Kidney (tissue), 14 donors: ENCODE measurements around the gene RECK. TPM values are rescaled to one million over a fixed set of nuclear protein-coding genes. Genes with fewer than 3 reads are reported as not detected.

Source experiments
- DNase-seq, 5 donors: peaks; one replicate each; pipeline ENCODE4 v3.0.0-alpha.2; 2013 to 2020
- FAIRE-seq: peaks from 2 replicates; lab custom pipeline; 2012; peaks lifted over from hg19 to GRCh38; lab: Jason Lieb, UNC
- H3K27ac ChIP-seq, 2 donors: one replicate each; pipeline ENCODE4 v1.7.0; 2013; ENCODE audit warnings: low read depth in 2 of 2, low read length in 2 of 2, inconsistent platforms in 1 of 2
- H3K27me3 ChIP-seq: one replicate; pipeline ENCODE4 v1.7.1; 2013; ENCODE audit warnings: low read length, inconsistent platforms; ENCODE audit not compliant: control insufficient read depth, insufficient read depth
- H3K36me3 ChIP-seq, 3 donors: one replicate each; pipeline versions ENCODE4 v1.7.0 to v1.7.1; 2013; ENCODE audit warnings: low read length in 3 of 3, control low read depth in 1 of 3, inconsistent platforms in 1 of 3; ENCODE audit not compliant: insufficient read depth in 3 of 3, control insufficient read depth in 2 of 3
- H3K4me1 ChIP-seq, 3 donors: one replicate each; pipeline versions ENCODE4 v1.7.0 to v1.7.1; 2013; ENCODE audit warnings: low read length in 3 of 3, inconsistent platforms in 1 of 3, low read depth in 1 of 3; ENCODE audit not compliant: control insufficient read depth in 2 of 3, insufficient read depth in 2 of 3
- H3K4me3 ChIP-seq, 3 donors: one replicate each; pipeline versions ENCODE4 v1.7.0 to v1.8.1; 2013; ENCODE audit warnings: low read length in 3 of 3, control low read depth in 1 of 3, inconsistent platforms in 1 of 3
- H3K9ac ChIP-seq, 3 donors: one replicate each; pipeline versions ENCODE4 v1.7.0 to v1.7.1; 2013; ENCODE audit warnings: low read length in 3 of 3, control low read depth in 1 of 3, inconsistent platforms in 1 of 3
- H3K9me3 ChIP-seq, 3 donors: one replicate each; pipeline versions ENCODE4 v1.7.0 to v1.7.1; 2013; ENCODE audit warnings: low read length in 3 of 3, control low read depth in 1 of 3, inconsistent platforms in 1 of 3; ENCODE audit not compliant: control insufficient read depth in 2 of 3, insufficient read depth in 1 of 3
- CTCF ChIP-seq: IDR thresholded peaks from 3 replicates; pipeline ENCODE4 v1.5.1; 2012; ENCODE audit warnings: mild to moderate bottlenecking, moderate library complexity, borderline replicate concordance; ENCODE audit not compliant: insufficient read depth; ENCODE audit errors: extremely low read depth
- intact Hi-C: fragments of 100-400 bp; cut with DNase I; formaldehyde crosslinking; loops from one replicate; pipeline ENCODE4 v1.11.1; 2022
- polyA plus RNA-seq: library from polyadenylated mRNA; stranded (reverse); fragments of 350-450 nt; fragmentation: Illumina TruSeq; extraction: RNeasy Lipid Tissue Mini Kit (QIAGEN cat#74804); gene quantifications from one replicate; pipeline ENCODE4 v1.2.3, GENCODE V29; 2014; ENCODE audit warnings: low read depth, low replicate concordance; ENCODE audit not compliant: insufficient read depth
- total RNA-seq: library from RNA; stranded (reverse); fragmentation: NEBNext Ultra II Directional; extraction: Animal tissue kit (Norgen Biotek cat#: 25700); gene quantifications from one replicate; pipeline ENCODE4 v1.2.1, GENCODE V29; 2021
- donor health status: control.
- donor health status: control.
- donor health status: control.
- donor health status: control.
- donor health status: control.
- donor health status: DM: yes; HTN: yes; CAD: no.
- donor health status: Normal renal cell carcinoma (clear cell type).

RECK gene
- total and polyA plus RNA-seq, 2 donors from 2014 or later, result 4.5 to 10.4 TPM

- no peak overlapping the region for H3K9ac ChIP-seq
- FAIRE-seq, result no peak
- no peaks in the 10 kb centered on the region for H3K36me3 ChIP-seq
- intact Hi-C loops, result no loop called here
- no peaks in the 10 kb centered on the region for H3K27me3 ChIP-seq
- H3K4me3 ChIP-seq, result no peak overlapping the region
- H3K27ac ChIP-seq, result no peak overlapping the region
- no peak for TF ChIP-seq CTCF
- no peaks in the 10 kb centered on the region for H3K9me3 ChIP-seq
- H3K4me1 ChIP-seq, result no peaks in the 10 kb centered on the region
- DNase-seq, result no peak
Measured at GRCh38 chr9:36056896-36057295, 20.2 kb downstream of the RECK start.

- intact Hi-C loops, result no loop called here
- Histone ChIP-seq H3K27ac (no peak overlapping the region), H3K9ac (no peak overlapping the region), H3K36me3 (peaks cover 0 to 3% (median 0%) of the 10 kb centered on the region in 3 donors), H3K9me3 (no peaks in the 10 kb centered on the region), H3K4me1 (no peaks in the 10 kb centered on the region), H3K4me3 (no peak overlapping the region), H3K27me3 (no peaks in the 10 kb centered on the region)
- no peak for TF ChIP-seq CTCF
- FAIRE-seq, result no peak
- no peak for DNase-seq
Measured at GRCh38 chr9:36063804-36064447, 27.2 kb downstream of the RECK start.

- Histone ChIP-seq H3K4me1 (no peaks in the 10 kb centered on the region), H3K36me3 (peaks cover 0 to 3% (median 0%) of the 10 kb centered on the region in 3 donors), H3K27me3 (no peaks in the 10 kb centered on the region), H3K27ac (no peak overlapping the region), H3K4me3 (no peak overlapping the region), H3K9ac (no peak overlapping the region), H3K9me3 (no peaks in the 10 kb centered on the region)
- TF ChIP-seq CTCF, result no peak
- no peak for DNase-seq
- intact Hi-C loops, result no loop called here
- FAIRE-seq, result no peak
Measured at GRCh38 chr9:36064448-36065037, 27.8 kb downstream of the RECK start.
